H1 (cell line): ENCODE results near the gene AK8. TPM values are rescaled to one million over a fixed set of nuclear protein-coding genes. Genes with fewer than 3 reads are reported as not detected.

Source experiments
- YY1 ChIP-seq: IDR thresholded peaks from 2 replicates; pipeline ENCODE4 v1.6.1; 2011; ENCODE audit warnings: low read depth, mild to moderate bottlenecking, low read length
- polyA plus RNA-seq, 7 experiments: library from polyadenylated mRNA; depleted of rRNA in 3 of 7; stranded (reverse) in 5 of 7; unstranded in 2 of 7; fragments of >200 nt in 5 of 7; fragments of 200-250 nt in 2 of 7; gene quantifications; 1 replicate in 5 of 7; 2 replicates in 1 of 7; 4 replicates in 1 of 7; pipeline versions ENCODE4 v1.2.1 to v1.2.3, GENCODE V29; 2011 to 2013; ENCODE audit warnings: missing spikeins in 2 of 7, mixed read lengths in 2 of 7
- total RNA-seq: library from RNA; stranded (reverse); fragmentation: NEBNext Ultra II Directional; extraction: Animal tissue kit (Norgen Biotek cat#: 25700); gene quantifications from 2 replicates; pipeline ENCODE4 v1.2.1, GENCODE V29; 2021

AK8 gene
- total and polyA plus RNA-seq, 2 of the 8 experiments (the other 6 are each of a cell fraction or from before 2014, with no cell fraction given): 0.35 to 0.48 TPM

DNA sequence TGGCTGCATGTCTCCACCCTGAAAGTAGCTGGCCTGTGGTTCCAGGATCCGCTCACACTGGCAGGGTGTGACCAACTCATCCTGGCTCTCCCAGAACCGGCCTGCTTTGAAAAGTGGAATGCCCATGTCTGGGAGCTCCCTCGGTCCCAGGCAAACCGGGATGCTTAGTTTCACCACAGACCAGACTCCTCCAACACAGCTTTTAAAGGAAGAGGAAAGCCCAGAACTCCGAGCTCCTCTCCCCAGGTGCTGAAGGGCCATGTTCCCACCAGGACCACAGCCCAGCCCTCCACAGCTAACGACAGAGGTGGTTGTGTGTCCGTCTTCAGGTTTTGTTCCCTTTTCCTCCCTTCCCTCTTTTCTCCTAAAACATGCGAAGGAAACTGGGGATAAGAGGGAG is 169.8 kb downstream of the AK8 start (continued):
- no peak for TF ChIP-seq YY1
